Activated CD4-positive, alpha-beta T cell treated with anti-CD3 and anti-CD28 coated beads, Interleukin-2, amount 10 ng/mL, durations not matched to agents 24 days and 14 days (primary cell): ENCODE data around the gene GSE1. TPM values are rescaled to one million over a fixed set of nuclear protein-coding genes. Genes with fewer than 3 reads are reported as not detected.

Experiments
- DNase-seq: peaks from one replicate; pipeline ENCODE4 v3.0.0; 2022
- H3K27ac Mint-ChIP-seq: one replicate; pipeline ENCODE4 v1.8.0; 2022; ENCODE audit warnings: mild to moderate bottlenecking, mixed read lengths
- H3K27me3 Mint-ChIP-seq: one replicate; pipeline ENCODE4 v1.8.0; 2022; ENCODE audit warnings: mixed read lengths
- H3K36me3 Mint-ChIP-seq: one replicate; pipeline ENCODE4 v1.8.0; 2022; ENCODE audit warnings: low read depth, mild to moderate bottlenecking, mixed read lengths
- H3K4me1 Mint-ChIP-seq: one replicate; pipeline ENCODE4 v1.8.0; 2021; ENCODE audit warnings: mixed read lengths
- H3K4me3 Mint-ChIP-seq: one replicate; pipeline ENCODE4 v1.8.0; 2022; ENCODE audit warnings: mild to moderate bottlenecking, moderate library complexity, mixed read lengths
- H3K9me3 Mint-ChIP-seq: one replicate; pipeline ENCODE4 v1.8.0; 2021; ENCODE audit warnings: mixed read lengths
- intact Hi-C: fragments of 100-400 bp; cut with micrococcal nuclease; formaldehyde crosslinking; loops from one replicate; pipeline ENCODE4 v1.15.1; 2023
- total RNA-seq: library from RNA; stranded (reverse); gene quantifications from 2 replicates; pipeline ENCODE4 v1.2.3, GENCODE V29; 2022

GSE1 gene
- total RNA-seq, 1 donor from 2014 or later = 37.5 TPM

DNA sequence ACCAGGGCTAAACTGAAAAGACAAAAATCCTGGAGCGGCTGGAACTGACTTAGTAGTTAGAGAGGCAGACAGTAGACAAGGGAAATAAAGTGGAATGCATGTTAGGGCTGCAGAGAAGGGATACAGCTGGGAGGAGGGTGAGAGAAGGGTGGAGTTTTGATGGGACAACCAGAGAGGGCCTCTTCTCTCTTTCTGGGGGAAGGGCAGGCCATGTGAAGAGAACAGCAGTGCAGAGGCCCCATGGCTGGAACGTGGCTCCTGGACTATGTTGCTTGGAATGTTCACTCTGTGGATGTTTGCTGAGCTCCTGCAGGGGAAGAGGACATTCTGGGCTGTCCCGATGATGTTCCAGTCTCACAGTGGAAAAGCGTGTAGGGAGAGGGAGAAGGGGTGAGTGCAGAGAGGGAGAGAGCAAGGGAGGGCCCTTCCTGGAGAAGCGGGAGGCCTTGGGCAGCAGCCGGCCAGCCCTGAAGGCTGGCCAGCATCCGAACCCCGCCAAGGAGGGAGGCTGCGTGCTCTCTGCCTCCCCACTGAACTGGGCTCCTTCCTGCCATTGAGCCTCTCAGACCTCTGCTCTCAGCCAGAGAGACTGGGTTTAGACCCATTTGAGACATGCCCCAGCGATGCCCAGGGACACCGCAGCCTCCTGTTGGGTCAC, 33.1 kb upstream of the GSE1 start:
- Mint-ChIP-seq H3K4me3 (no peak overlapping the region), H3K27me3 (no peaks in the 10 kb centered on the region), H3K9me3 (no peaks in the 10 kb centered on the region), H3K36me3 (no peaks in the 10 kb centered on the region), H3K27ac (no peak overlapping the region), H3K4me1 (peaks cover 3% of the 10 kb centered on the region)
- DNase-seq = no peak
- intact Hi-C loops = no loop called here

DNA sequence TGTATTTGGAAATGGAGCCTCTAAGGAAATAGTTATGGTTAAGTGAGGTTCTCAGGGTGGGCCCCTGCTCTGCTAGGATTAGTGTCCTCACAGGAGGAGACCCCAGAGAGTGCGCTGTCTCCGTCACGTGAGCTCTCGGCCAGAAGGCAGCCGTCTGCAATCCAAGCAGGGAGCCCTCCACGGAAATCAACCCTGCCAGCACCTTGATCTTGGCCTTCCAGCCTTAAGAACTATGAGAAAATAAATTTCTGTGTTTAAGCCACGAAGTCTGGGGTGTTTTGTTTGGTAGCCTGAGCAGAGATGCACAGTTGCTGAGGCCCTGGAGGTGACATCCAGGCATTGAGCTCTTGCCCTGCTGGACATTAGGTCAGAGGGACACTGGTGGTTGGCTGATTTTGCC, 32.4 kb upstream of the GSE1 start:
- no peaks in the 10 kb centered on the region for H3K27me3 Mint-ChIP-seq
- peaks cover 3% of the 10 kb centered on the region for H3K4me1 Mint-ChIP-seq
- no peak overlapping the region for H3K4me3 Mint-ChIP-seq
- DNase-seq = no peak
- no peaks in the 10 kb centered on the region for H3K36me3 Mint-ChIP-seq
- no peaks in the 10 kb centered on the region for H3K9me3 Mint-ChIP-seq
- intact Hi-C loops = no loop called here
- H3K27ac Mint-ChIP-seq = no peak overlapping the region

DNA sequence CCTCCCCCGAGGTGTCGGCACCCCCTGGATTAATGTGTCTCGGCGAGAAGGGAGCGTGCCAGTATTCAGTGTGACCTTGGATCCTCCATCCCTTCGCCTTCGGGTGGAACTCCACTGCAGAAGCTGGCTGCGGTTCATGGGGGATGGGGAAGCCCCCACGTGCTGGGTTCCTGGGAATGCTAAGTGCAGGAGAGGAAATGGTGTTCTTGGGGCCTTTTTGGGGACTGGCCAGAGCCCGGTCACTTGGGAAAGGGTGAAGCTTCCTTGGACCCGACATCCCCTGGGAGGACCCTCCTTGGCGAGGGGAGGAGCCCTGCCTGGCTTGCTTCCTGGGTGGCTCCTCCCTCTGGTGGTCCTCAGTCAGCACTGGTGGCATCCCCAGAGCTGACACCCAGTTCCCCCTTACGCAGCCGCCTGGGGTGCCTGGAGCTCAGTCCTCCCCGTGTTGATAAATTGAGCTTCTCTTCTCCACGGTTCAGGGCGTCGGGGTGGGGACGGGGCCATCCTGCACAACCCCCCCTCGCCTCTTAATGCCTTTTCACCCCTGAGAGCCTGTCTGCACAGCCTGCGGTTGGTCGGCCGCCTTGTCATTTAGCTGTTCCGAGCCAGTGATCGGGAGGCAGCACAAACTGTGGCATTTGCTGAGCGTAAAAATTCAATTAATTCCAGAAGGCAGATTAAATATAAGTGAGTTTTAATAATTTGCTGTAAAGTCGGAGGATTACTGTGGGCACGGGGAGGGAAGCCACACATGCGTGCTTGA, 30.7 kb upstream of the GSE1 start:
- intact Hi-C loops = no loop called here
- H3K4me1 Mint-ChIP-seq = peaks cover 3% of the 10 kb centered on the region
- H3K27ac Mint-ChIP-seq = no peak overlapping the region
- H3K27me3 Mint-ChIP-seq = no peaks in the 10 kb centered on the region
- H3K36me3 Mint-ChIP-seq = no peaks in the 10 kb centered on the region
- H3K9me3 Mint-ChIP-seq = no peaks in the 10 kb centered on the region
- no peak for DNase-seq
- H3K4me3 Mint-ChIP-seq = no peak overlapping the region

DNA sequence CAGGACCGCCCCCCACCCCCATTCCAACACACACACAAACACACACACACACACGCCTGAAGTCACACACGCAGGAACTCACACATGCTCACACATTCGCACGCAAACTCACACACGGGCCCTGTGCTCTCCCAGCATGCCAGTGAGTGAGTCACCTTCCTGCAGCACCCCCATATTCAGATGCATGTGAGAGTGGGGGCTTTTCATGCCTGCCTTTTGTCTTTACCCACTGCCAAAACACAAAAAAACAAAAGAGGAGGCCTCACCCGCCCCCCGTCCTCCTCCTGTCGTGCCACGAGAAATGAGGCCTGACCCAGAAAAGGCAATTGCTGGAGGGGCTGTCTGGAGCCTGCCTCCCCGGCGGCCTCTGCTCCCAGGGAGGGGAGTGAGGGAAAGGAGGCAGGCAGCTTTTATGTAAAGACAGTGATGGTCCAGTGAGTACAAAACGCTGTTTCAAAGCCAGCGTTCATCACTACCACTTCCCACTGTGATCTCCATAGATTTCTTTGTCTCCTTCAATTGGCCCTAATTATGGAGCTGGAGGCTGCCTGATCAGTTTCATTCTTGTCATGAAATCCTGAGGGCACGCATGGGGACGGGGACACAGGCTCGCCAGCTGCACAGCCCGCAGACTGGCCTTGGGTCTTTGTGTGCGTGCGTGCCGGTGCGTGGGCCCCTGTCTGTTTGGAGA, 29.5 kb upstream of the GSE1 start:
- Mint-ChIP-seq H3K27me3 (no peaks in the 10 kb centered on the region), H3K27ac (no peak overlapping the region), H3K36me3 (no peaks in the 10 kb centered on the region), H3K4me1 (peaks cover 3% of the 10 kb centered on the region), H3K4me3 (no peak overlapping the region), H3K9me3 (no peaks in the 10 kb centered on the region)
- intact Hi-C loops = no loop called here
- no peak for DNase-seq

DNA sequence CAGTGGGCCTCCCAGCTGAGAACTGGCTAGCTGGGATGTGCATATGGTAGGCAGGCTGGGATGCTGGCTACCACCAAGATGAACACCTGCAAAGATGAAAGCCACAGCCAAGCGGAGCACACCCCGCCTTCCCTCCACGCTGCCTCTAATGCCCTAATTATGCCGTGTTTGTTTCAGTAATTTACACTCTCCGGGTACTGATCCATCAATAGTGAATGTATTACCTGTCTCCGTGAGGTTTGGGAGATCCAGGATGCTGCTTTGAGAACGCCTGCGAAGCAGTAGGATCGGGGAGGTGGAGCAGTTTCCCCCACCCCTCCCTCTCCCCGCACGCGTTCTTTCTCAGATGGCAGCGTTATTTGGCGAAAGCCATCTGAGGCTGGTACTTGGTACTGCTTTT, 28.9 kb upstream of the GSE1 start:
- no peaks in the 10 kb centered on the region for H3K9me3 Mint-ChIP-seq
- H3K36me3 Mint-ChIP-seq = no peaks in the 10 kb centered on the region
- no peak for DNase-seq
- H3K27me3 Mint-ChIP-seq = no peaks in the 10 kb centered on the region
- no peak overlapping the region for H3K4me3 Mint-ChIP-seq
- H3K27ac Mint-ChIP-seq = no peak overlapping the region
- intact Hi-C loops = no loop called here
- peaks cover 3% of the 10 kb centered on the region for H3K4me1 Mint-ChIP-seq

DNA sequence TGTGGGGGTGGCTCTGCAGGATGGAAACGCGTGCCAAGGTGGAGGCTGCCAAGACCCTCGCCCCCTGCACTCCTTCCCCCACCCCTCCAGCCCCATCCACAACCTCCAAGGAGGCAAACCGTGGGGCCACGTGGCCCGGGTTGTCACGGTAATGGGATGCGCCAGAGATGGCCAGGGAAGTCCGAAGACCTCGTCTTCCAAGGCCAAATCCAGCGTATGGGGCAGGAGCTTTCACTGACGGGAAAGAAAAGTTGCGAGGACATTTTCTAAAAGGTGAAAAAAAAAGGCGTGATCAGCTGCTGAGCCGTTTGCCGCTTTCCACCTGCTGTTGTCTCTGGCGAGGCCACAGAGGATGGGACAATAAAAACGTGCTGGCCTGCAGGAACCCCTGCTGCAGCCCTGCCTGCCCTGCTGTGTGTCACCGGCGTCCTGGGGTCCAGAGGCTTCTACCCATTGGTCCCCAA, 28.3 kb upstream of the GSE1 start:
- H3K4me3 Mint-ChIP-seq = no peak overlapping the region
- no peaks in the 10 kb centered on the region for H3K36me3 Mint-ChIP-seq
- H3K27me3 Mint-ChIP-seq = no peaks in the 10 kb centered on the region
- H3K4me1 Mint-ChIP-seq = peaks cover 3% of the 10 kb centered on the region
- H3K9me3 Mint-ChIP-seq = no peaks in the 10 kb centered on the region
- intact Hi-C loops = no loop called here
- H3K27ac Mint-ChIP-seq = no peak overlapping the region
- DNase-seq = no peak

DNA sequence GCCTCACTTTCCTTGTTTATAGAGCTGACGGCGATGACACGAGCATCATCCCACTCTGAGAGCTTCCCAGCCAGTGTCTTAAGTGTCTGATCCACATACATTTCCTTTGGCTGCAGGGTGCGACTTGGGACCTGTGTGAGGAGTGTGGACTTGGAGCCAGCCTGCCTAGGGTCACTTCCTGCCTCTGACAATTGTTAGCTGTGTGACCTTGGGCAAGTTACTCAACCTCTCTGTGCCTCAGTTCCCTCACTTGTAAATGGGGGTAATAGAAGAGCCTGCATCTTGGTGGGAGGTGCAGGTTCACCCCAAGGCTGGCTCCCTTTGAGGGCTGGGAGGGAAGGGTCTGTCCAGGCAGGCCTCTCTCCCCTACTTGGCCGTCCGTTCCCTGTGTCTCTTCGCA, 27.4 kb upstream of the GSE1 start:
- Mint-ChIP-seq H3K9me3 (no peaks in the 10 kb centered on the region), H3K4me1 (peaks cover 3% of the 10 kb centered on the region), H3K27ac (no peak overlapping the region), H3K27me3 (no peaks in the 10 kb centered on the region), H3K36me3 (no peaks in the 10 kb centered on the region), H3K4me3 (no peak overlapping the region)
- DNase-seq = no peak
- intact Hi-C loops = no loop called here

DNA sequence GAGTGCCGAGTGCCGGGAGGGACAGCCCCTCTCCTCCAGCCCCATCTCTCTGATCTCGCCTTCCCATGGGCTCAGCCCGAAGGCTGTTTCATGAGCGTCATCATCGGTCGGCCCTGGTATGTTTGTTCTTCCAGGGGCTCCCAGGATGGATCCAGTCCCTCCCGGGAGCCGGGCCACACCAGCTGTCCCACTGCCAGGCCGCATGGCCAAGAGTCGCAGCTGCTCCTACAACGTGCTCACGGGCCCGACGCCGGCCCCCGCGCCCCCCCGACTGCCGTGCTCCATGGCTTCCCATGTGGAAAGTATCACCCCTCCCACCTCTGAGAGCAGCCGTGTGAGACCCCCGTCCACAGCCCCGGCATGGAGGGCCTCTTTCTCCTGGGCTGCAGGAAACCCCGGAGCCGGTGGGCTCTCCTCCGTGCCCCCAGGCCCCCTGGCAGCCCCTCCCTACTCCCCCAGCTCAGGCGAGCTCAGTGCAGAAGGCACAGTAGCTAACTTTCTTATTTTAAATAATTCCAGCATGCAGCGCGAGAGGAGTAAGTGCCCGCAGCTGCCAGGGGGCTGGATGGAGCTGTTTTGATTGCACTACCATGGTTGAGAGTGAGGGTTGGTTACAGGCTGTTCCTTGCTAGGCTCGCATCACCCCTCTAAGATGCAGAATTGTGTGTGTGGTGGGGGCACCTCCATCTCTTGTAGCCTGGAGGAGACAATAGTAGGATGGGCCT, 26.6 kb upstream of the GSE1 start:
- no peaks in the 10 kb centered on the region for H3K27me3 Mint-ChIP-seq
- no peak overlapping the region for H3K4me3 Mint-ChIP-seq
- no peak overlapping the region for H3K27ac Mint-ChIP-seq
- H3K36me3 Mint-ChIP-seq = no peaks in the 10 kb centered on the region
- no peak for DNase-seq
- H3K9me3 Mint-ChIP-seq = no peaks in the 10 kb centered on the region
- H3K4me1 Mint-ChIP-seq = peaks cover 3% of the 10 kb centered on the region
- intact Hi-C loops = no loop called here

DNA sequence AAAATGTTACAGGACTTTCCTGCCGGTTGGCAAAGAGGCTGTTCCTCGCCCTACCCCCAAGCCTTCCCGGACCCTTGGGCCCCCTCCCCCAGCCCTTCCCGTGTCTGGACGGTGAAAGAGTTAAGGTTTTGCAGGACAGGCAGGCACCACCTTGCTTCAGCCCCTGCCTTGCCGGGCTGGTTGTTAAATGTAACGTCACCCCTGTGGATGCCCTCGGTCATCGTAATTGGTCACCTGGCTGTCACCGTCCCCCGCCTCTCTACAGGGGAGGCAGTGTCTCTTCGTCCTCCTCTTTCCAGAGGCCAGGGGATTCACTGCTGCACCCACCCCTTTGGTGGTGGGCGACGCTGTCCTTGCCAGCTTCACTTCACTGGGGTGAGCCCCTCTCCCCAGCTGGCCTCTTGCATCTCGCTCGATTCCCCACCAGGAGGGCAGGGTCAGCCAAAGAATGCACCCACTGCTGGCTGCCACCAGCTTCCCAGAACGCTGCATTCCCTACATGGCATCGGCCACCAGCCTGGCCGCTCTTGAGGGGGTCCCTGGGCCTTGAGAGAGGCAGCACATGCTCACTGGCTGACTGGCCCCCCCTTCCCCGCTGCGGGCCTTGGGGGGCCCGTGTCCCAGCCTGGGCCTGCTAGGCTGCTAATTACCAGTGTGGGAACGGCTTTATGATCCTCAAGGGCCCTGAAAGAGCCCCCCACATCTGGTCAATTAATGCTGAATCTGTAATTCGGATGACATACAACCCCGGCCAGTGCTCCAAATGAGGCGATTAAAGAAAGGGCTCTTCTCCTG, 25.2 kb upstream of the GSE1 start:
- no peaks in the 10 kb centered on the region for H3K36me3 Mint-ChIP-seq
- no peaks in the 10 kb centered on the region for H3K27me3 Mint-ChIP-seq
- H3K4me3 Mint-ChIP-seq = no peak overlapping the region
- H3K27ac Mint-ChIP-seq = no peak overlapping the region
- intact Hi-C loops = no loop called here
- no peak for DNase-seq
- H3K9me3 Mint-ChIP-seq = no peaks in the 10 kb centered on the region
- H3K4me1 Mint-ChIP-seq = peaks cover 3% of the 10 kb centered on the region

DNA sequence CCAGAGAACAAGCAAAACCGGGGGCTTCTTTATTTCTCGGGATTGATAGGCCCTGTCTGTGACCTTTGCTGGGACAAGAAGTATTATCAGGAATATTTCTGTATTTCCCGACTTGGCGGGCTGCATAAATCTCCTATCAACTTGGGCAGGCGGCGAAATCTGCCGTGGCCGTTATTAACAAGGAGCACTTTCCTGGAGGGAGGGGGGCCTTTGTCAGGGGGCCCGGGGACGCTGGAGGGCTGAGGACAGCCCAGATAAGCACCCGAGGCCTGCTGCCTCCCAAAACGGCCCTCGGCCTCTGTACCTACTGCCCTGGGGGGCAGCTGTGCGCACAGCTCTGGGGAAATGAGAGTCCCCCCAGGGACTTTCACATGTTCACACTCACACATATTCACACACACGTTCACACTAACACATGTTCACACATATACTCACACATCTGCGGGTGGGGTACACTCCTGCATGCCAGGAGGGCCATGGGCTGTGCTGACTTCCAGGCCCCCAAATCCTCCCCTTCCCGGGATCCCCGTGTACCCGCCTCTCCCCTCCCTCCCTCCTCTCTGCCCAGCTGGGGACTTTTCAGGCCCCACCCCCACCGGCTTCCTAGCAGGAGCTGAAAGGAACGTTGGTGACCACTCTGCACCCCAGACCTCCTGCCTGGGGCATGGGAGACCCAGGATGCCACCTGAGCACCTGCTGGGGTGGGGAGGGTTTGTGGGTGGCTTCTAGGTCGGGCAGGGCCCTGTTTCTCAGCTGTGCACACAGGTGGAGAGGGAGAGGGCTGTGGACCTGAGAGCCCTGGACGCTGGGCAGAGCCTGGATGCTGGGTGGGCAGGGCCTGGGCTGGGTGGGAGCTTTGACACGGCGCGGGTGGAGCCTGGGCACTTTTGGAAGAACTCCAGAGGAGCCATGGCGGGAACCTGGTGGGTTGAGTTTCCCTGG, 24.3 kb upstream of the GSE1 start:
- intact Hi-C loops = no loop called here
- Mint-ChIP-seq H3K9me3 (no peaks in the 10 kb centered on the region), H3K27me3 (no peaks in the 10 kb centered on the region), H3K4me1 (no peaks in the 10 kb centered on the region), H3K36me3 (no peaks in the 10 kb centered on the region), H3K27ac (no peak overlapping the region), H3K4me3 (no peak overlapping the region)
- no peak for DNase-seq

DNA sequence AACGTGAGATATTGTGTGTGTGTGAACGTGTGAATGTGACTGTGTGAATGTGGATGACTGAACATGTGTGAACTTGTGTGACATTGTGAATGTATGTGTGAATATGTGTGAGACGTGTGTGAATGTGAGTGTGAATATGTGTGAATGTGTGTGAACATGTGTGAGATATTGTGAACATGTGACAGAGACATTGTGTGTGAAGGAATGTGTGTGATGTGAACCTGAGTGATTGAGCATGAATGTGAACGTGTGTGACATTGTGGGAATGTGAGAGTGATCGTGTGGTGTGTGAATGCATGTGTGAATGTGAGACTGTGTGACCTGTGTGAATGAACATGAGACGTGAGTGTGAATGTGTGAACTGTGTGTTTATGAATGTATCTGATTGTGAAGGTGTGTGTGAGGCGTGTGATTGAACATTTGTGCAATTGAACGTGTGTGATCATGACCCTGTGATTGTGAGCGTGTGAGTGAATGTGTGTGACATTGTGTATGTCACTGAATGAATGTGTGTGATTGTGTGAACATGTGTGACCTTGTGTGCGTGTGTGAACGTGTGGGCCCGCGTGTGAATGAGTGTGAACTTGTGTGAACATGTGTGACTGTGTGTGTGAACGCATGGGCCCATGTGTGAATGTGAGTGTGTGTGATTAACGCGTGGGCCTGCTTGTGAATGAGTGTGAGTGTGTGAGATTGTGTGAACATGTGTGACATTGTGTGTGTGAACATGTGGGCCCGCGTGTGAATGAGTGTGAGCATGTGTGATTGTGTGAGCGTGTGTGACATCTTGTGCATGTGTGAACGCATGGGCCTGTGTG, 23.2 kb upstream of the GSE1 start:
- no peak for DNase-seq
- Mint-ChIP-seq H3K27me3 (no peaks in the 10 kb centered on the region), H3K9me3 (no peaks in the 10 kb centered on the region), H3K27ac (no peak overlapping the region), H3K4me1 (no peaks in the 10 kb centered on the region), H3K36me3 (no peaks in the 10 kb centered on the region), H3K4me3 (no peak overlapping the region)
- intact Hi-C loops = no loop called here

DNA sequence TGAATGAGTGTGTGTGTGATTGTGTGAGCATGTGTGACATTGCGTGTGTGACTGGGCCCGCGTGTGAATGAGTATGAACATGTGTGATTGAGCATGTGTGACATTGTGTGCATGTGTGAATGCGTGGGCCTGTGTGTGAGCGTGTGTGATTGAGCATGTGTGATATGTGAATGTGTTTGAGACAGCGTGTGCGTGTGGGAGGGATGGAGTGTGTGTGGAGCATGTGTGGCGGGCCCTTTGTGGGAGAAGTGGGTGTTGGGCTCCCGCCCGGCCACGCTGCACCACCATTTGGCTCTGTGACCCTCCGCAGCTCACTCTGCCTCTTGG, 22.7 kb upstream of the GSE1 start:
- Mint-ChIP-seq H3K4me1 (peaks cover 1% of the 10 kb centered on the region), H3K27me3 (no peaks in the 10 kb centered on the region), H3K4me3 (no peak overlapping the region), H3K9me3 (no peaks in the 10 kb centered on the region), H3K27ac (no peak overlapping the region), H3K36me3 (no peaks in the 10 kb centered on the region)
- DNase-seq = no peak
- intact Hi-C loops = no loop called here
